Myocyte (in vitro differentiated cells): ENCODE measurements around the gene DLGAP1. TPM values are rescaled to one million over a fixed set of nuclear protein-coding genes. Genes with fewer than 3 reads are reported as not detected.
"Not testable (repeated sequence)": the region's sequence is repeated elsewhere in the genome, so short reads cannot be mapped to it uniquely, and the experiment has no call there.

Source experiments
- DNase-seq: peaks from one replicate; pipeline ENCODE4 v3.0.0-alpha.2; 2012; ENCODE audit warnings: low read depth
- total RNA-seq: library from RNA; depleted of rRNA; stranded (reverse); fragments of >200 nt; gene quantifications from 2 replicates; pipeline ENCODE4 v1.2.3, GENCODE V29; 2014

The DLGAP1 gene
- total RNA-seq, 1 donor from 2014 or later, result 0.75 TPM

DNA sequence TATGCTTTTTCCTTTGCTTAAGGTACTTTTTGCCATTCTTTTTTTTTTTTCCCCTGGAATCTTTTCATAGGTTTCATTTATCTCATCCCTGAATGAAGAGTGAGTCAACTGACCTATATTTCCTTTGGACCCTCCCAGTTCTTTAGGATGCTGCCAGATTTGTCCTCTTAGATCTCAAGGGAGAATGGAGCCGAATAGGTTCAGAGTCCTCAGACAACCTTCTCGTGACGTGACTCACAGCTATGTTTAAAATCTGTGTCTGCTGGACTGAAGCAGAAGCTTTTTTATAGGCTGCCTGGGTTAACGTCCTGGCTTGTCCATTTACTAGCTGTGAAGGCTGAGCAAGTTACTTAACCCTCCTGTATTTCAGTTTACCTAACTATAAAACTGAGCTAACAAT is 358.6 kb downstream of the DLGAP1 start:
- DNase-seq, result no peak

DNA sequence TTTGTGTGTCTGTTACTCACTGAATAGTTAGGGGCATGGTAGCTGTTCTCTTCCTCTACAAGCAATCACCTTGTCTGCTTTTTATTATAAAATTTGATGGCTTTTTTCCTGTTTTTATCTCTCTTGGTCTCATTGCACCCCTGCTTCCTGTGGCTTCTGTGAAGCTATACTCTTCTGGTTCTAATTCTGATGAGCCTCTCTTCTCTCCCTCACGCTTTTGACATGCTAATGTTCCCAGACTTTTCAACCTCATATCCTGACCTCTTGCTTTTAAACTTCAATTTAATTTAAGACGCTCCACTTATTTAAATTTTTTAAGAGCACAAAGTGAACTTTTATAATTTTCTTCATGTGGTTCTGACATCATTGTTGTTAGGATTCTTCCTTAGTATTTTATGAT is 361.4 kb downstream of the DLGAP1 start:
- no peak for DNase-seq

DNA sequence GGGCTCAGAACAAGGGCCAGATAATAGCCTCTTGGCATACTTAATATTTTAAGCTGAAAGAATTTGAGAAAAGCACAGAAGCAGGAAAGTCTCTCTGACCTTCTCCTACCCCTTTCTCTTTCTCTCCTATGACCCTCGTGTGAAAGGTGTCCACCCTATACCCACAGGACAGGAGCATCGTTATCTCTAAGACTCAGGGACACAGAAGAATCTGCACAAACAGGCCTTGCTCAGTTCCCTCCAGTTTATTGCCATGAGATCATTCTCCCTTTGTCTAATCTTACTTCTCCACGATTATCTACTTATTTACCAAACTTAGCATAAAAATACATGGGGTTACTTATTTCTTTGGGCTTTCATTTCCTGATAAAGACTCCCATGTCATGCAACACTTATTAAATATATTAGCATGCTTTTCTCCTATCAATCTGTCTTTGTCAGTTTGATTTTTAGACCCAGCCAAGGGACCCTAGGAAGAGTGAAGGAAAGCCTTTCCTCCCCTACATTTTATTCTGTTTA is 370.7 kb downstream of the DLGAP1 start:
- no peak for DNase-seq

DNA sequence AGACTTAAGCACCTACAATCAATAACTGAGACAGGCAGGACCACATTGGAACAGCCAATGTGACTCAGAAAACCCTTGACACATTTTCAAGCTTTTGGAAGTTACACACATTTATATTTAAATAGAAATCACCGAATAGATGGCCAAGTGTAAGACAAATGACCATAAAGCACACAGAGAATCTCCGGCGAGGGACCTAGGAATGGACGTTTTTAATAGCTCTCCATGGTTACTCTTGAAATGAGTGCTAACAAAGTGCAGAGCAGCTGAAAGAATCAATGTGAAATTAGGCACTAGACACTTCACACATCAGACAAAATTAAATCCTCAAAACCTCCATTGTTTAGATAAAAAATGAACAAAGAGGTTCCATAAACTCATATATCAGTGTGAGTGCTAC is 376.9 kb downstream of the DLGAP1 start:
- no peak for DNase-seq

DNA sequence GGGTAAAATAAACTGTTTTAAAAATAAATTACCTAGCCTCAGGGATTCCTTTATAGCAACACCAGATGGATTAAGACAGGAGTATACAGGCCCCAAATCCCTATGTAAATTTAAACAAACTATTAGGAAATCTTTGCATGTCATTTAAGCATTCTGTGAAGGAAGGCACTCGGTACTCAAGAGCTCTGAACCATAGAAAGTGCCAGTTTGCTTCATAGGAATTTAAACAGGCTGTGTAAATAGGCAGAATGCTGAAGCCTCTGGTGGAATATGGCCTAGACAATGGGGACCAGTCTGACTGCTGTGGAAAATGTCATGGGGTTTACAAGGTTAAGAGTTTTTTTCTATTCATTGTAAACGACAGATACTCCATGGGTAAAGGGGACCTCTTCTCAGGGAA is 377.4 kb downstream of the DLGAP1 start:
- DNase-seq, result no peak

DNA sequence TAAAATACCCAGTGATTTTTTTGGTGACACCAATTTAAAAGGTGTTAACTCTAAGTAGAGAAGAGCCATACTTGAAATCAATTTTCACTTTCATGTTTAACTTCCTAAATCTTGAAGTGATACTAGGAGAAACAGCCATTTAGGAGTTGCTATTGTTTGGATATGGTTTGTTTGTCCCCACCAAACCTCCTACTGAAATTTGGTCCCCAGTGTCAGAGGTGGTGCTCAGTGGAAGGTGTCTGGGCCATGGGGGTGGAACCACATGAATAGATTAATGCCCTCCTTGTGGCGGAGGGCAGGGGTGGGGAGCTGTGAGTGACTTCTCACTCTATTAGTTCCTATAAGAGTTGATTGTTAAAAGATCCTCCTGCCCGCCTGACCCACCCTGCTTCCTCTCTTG is 377.9 kb downstream of the DLGAP1 start:
- no peak for DNase-seq

DNA sequence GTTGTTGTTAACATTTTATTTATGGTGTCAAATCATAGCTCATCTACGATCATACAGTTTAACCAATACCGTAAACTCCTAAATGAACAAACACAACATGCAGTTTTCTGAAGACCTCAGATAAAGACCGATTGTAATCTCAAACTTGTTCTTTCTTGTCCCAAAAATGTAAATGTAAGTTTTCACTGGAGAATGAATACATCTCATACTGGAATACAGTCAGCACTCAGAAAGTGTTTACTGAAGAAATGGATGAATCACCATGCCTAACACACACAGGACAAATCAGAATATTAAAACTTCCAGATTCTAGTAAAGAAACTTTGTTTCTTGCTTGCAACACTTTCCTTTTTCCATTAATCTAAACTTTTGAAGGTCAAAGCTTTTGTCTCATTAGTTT is 380.5 kb downstream of the DLGAP1 start:
- no peak for DNase-seq

DNA sequence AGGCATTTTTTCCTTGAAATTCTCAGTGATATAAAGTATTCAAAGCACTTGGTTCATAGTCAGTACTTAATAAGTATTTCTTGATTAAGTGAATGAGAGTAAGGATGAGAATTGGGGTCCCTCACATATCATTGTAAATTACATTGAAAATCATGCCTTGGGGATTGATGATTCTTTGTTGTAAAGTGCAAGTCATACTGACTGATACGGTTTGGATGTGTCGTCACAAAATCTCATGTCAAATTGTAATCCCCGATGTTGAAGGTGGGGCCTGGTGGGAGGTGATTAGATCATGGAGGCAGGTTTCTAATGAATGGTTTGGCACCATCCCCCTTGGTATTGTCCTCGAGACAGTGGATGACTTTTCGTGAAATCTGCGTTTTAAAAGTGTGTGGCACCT is 385.9 kb downstream of the DLGAP1 start:
- no peak for DNase-seq

DNA sequence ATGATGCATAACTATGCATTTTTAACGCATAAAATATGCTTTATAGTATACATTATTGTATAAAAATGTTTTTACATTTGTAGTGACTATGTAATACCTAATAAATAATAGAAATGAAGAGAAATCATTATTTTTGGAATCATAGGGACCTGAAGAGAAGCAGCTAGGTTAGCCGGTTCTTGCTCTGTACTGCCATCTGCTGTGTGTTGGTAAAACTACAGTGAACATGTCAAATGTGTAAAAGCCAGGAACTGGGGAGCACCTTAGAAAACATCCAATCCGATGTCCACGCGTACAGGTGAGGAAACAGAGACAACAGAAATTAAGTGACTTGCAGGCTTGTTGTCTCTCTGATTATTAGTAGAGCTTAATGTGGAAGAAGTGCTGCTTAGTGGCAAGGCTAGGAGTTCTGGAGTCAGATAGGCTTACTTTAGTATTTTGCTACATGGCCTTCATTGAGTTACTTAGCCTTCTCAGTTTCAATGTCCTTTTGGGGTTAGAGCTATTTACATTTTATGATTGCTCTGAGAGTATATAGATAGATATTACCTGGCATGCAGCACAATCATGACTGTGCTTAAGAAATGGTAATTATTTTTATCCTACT is 386.5 kb downstream of the DLGAP1 start:
- DNase-seq, result peak; percentile 65

DNA sequence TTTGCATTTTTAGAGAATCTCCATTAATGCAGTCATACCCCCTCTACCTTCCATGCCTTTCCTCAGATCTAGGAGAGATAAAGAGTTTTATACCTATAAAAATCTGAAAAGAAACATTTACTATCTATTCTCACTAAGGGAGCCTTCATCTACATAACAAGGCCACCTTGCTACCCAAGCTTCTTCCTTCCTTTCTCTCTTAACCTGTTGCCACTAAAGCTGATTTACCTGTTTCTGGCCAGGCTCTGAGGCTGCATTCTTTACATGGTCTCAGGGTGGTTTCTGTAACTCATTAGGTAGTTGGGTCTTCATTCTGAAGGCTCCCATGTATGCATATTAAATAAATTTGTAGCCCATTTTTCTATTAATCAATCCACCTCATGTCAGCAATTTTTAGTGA is 391.6 kb downstream of the DLGAP1 start:
- DNase-seq, result no peak

DNA sequence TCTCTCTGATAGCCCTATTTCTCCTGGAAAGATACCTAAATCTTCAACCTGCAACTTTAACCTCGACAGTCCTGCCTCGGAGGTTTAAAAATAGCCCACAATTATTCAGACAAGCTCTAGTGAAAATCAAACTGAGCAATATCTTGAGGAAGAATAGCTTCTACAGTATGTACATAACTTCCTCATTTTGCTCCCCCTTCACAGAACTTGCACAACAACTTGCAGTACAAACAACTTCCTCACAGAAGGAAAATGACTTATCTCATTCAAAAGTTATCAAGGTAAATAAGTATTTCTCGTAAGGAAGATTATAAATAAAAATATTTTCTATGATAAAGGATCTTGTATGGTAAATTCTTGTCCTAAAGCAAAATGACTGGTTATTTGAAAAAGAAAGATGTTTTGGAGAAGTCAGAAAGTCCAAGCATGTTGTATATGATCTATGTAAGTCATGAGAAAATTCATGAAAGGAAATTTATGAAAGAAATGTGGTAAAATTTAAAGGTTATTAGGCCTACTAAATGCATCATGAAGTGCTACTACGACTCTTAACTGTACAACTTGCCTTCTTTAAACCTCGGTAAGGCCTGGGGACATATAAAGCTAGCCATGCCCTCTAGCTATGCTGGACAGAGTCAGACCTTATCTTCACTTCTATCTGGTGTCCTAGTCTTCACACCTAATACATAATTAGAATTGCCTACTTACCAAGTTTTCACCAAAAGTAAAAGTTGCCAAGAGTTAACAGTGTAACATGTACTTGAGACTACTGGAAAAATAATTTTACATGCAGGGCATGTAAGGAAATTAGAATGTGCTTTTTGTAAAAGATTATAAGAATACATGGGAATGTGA is 394.5 kb downstream of the DLGAP1 start:
- no peak for DNase-seq

DNA sequence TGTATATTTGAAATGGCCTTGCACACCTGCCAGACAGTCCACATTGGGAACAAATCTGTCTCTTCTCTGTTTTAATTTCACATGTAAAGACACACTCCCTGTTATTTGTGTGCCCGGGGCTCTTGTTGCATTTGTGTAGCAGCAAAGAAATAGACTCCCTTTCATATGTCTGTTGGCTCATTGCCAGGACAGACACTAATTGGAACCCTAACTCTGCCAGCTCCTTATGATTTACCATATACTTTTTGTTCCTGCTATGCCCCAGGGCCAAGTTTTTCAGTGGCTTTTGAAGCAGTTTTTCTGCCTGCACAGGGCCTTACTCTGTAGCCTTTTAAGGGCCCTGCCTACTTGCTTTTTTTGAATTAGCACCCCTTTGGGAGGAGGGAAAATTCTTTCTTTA is 396.9 kb downstream of the DLGAP1 start:
- no peak for DNase-seq

DNA sequence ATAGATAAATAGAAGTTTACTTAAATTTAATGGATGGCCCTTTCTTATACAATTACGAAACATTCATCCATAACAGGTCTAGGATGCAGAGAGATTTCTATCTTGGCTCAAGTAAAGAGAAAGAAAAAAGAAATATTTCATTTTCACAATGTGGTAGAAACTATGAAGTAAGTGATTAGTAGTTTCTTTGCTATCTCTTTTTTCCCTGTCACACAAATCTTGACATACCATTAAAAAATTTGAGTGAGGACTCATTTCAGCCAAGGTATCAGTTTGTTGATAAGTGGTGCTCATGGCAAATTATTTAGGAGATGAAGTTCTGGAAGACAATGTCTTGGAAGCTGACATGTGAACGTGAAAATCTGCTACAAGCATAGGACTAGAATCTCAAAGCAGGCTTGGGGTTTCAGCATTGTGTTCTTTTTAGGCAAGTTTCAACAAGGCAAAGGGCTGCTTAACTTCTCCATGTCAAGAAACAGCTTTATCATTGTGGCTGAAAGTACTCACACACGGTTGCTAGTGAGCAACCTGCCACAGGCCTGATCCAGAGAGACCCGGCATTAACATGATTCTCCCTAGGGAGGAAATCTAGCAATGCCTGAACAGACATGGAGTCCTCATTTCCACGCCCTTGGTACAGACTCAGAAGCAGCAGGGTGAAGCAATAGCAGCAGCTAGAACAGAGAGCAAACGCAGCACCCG is 414.6 kb downstream of the DLGAP1 start:
- no peak for DNase-seq

DNA sequence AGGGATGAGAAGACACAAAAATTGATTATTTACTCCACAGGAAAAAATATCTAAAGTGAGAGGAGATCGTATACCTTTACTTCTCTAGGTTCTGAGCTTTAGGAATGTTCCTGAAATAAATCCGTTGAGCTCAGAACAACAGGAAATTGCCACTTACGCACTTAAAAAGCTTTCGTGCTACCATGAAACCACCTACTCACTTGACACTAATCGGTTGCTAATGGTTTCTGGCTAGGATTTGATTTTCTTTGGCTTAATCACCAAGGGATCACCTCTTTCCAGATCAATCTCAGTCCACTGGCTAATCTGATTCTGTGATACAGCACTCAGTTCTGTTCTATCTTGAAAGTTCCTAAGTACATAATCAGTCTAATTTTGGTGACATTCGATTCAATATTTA is 419.6 kb downstream of the DLGAP1 start:
- no peak for DNase-seq

DNA sequence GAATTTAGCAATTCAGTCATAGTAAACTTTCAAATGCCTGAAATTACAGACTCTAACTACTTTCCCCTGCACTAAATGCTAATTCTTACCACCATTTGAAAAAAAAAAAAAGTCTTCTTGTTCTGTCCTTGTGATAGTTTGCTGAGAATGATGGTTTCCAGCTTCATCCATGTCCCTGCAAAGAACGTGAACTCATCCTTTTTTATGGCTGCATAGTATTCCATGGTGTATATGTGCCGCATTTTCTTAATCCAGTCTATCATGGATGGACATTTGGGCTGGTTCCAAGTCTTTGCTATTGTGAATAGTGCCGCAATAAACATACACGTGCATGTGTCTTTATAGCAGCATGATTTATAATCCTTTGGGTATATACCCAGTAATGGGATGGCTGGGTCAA is 420.3 kb downstream of the DLGAP1 start:
- not testable (repeated sequence) for DNase-seq

DNA sequence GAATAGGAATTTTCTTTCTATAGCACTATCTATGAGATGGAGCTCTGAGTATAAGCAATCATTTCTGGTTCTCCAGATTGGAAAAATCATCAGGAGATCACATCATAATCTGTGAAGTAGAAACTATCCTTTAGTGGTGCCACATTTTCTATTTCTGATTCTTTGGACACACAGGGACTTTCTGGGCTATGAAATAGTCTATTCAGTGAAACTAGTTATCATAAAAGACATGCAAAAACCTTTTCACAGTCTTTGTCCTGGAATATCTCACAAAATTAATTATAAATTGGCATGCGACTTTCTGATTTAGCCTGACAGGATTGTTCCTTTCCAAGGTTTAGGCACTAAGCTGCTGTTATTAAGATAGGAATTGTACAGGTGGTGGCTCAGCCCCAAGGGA is 428.6 kb downstream of the DLGAP1 start:
- DNase-seq, result no peak

DNA sequence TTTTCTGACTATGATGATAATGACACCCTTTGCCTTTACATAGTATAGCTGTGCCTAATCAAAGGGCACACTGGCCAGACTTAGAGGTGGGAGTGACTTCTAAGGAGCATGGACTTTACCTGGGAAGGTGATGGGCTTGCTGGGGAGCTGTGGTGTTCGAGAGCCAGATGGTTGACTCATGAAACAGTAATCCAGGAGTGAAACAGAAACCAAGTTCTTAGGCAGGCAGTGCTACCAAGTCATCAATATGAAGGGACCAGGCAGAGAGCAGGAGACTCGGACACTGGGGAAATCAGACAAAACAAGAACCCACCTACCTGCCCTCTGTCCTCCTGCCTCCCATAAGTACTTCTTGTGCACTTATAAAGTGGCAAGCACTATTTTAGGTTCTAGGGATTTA is 430.4 kb downstream of the DLGAP1 start:
- DNase-seq, result no peak

DNA sequence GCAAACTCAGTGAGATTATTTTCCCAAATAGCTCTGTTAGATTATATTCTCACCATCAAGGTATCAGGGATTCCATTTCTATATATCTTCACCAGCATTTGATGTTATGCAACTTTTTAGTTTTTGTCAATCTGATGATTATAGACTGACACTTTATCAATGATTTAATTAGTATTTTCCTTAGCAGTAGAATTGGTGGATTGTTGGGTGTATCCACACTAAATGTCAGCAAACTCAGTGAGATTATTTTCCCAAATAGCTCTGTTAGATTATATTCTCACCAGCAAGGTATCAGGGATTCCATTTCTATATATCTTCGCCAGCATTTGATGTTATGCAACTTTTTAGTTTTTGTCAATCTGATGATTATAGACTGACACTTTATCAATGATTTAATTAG is 432.4 kb downstream of the DLGAP1 start:
- not testable (repeated sequence) for DNase-seq

DNA sequence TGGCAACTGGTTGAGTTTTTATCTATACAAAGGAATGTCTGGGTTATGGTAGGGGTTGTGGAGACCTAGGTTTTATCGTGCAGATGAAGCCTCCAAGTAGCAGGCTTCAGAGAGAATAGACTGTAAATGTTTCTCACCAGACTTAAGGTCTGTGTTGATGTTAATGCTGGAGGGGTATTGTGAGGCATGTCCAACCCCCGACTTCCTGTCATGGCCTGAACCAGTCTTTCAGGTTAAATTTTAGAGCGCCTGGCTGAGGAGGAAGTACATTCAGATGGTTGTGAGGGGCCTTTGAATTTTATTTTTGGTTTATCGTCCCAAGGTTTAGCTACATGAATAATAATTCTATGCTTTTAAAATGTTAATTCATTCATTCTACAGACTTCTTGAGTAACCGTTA is 435.1 kb downstream of the DLGAP1 start:
- DNase-seq, result no peak

DNA sequence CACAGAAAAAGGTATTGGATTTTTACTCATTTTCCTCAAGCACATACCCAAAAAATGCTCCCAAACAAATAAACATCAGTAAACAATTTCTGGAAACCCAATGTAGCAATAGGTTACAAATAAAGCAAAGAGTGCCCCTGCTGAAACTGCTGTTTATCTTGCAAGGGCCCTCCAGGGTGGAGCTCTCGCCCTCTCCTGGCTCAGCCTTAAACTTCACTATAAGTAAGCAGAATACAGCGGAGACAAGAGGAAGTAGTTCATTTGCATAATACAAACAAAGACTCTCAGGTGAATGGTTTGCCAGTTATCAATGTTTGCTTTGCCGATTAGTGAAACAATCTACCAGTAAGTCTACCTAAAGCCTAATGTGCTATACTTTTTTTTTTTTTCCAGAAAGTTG is 437.6 kb downstream of the DLGAP1 start:
- peak; percentile 10 for DNase-seq

DNA sequence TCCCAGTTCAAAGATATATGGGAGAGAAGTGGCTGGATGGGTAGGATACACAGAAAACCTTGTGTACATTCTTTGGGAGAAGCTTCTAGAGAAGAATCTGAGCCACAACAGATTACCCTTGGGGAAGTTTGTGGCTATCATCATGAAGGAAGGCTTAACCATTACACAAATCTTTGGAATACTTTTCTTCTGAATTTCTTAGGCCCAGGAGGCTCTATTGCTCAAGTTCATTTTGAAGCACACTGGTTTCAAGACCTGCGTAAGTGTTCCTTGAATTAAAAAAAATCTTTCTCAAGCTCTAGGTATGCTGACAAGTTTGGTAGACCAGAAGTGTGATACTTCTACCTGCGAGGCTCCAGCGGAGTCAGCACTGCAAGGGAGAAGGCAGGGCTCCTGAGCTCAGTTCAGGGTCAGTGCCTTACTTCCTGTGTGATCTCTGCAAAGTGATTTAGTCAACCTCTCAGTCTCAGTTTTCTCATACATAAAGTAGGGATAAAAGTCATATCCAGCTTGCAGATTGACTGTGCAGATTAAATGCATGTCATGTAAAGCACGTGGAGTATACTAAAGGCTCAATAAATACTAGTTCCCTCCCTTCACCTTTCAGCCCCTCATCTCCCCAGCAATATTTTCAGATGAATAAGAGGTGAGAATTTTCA is 438.6 kb downstream of the DLGAP1 start:
- DNase-seq, result no peak

DNA sequence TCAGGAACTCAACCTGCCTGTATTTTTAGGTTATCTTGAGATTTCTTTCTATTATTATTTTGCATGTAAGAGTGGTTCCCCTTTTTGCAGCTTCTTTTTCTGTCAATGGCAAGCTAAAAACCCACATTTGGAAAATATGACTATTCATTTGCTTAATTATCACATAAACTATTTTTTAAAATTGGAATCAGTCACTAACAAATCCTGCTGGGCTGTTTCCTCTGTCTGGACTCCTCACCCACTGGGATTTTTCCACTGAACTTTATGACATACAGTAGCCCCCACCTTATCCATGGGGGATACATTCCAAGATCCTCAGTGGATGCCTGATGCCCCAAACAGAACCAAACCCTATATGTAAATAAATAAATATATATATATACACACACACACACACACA is 447.3 kb downstream of the DLGAP1 start:
- DNase-seq, result no peak
